ENCODE data around the gene PDSS2.

DNA sequence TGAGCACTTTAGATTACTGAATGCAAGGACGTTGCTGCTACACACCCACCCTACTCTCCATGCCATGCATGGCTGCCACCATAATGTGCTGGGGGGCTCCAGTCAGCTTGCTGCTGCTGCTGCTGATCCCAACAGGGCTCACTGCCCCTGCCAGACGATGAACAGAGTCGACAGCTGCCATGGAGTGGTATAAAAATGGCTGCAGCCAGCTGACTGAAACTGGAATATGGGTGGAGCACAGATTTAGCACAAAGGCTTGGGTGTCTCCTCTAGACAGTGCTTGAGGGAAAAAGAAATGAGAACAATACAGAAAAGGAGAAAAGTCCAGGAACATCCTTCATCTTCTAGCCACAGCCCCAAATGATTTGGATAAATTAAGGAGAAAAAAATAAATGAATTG lies 150.7 kb downstream of the PDSS2 start:
- TF ChIP-seq, protein P1, sequence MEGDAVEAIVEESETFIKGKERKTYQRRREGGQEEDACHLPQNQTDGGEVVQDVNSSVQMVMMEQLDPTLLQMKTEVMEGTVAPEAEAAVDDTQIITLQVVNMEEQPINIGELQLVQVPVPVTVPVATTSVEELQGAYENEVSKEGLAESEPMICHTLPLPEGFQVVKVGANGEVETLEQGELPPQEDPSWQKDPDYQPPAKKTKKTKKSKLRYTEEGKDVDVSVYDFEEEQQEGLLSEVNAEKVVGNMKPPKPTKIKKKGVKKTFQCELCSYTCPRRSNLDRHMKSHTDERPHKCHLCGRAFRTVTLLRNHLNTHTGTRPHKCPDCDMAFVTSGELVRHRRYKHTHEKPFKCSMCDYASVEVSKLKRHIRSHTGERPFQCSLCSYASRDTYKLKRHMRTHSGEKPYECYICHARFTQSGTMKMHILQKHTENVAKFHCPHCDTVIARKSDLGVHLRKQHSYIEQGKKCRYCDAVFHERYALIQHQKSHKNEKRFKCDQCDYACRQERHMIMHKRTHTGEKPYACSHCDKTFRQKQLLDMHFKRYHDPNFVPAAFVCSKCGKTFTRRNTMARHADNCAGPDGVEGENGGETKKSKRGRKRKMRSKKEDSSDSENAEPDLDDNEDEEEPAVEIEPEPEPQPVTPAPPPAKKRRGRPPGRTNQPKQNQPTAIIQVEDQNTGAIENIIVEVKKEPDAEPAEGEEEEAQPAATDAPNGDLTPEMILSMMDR (IDR thresholded peaks at IDR 0.05) = no peak
- TF ChIP-seq EP300 (IDR thresholded peaks at IDR 0.05) = no peak

All from gastroesophageal sphincter (tissue), 3 donors.